Ammon's horn (tissue), 1 donor: ENCODE measurements around the gene SIGLEC8.
A peak's percentile ranks its signal among the peaks of the same experiment; 100 is the strongest.
"Not testable (repeated sequence)": the region's sequence is repeated elsewhere in the genome, so short reads cannot be mapped to it uniquely, and the experiment has no call there.

Experiments
- DNase-seq: peaks from one replicate; pipeline ENCODE4 v3.0.0-alpha.2; 2016; ENCODE audit warnings: low spot score

SIGLEC8 gene

DNA sequence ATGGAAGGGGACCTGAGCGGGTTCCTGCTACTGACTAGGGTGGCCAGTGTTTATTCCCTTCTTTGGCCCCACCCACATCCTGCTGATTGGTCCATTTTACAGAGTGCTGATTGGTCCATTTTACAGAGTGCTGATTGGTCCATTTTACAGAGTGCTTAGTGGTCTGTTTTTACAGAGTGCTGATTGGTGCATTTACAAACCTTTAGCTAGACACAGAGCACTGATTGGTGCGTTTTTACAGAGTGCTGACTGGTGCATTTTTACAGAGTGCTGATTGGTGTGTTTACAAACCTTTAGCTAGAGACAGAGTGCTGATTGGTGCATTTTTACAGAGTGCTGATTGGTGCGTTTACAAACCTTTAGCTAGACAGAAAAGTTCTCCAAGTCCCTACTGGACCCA lies 10.7 kb downstream of the SIGLEC8 start:
- not testable (repeated sequence) for DNase-seq

- no peak for DNase-seq
Observed at GRCh38 chr19:51441410-51442390, 16.6 kb downstream of the SIGLEC8 start.

- no peak for DNase-seq
Observed at GRCh38 chr19:51440846-51441409, 17.3 kb downstream of the SIGLEC8 start.

DNA sequence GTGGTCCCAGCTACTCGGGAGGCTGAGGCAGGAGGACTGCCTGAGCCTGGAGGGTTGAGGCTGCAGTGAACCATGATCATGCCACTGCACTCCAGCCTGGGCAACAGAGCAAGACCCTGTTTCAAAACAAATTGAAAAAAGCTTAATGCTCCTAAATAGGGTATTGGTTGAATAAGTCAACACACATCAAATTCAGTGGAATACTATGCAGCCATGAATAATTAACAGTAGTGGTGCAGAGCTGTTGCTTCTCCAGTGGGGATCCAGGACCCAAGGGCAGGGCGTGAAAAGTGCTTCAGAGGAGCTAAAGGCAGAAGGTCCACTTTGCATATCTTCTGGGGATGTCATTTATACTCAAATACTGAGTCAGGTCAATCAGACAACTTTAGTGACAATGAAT lies 18.2 kb downstream of the SIGLEC8 start:
- DNase-seq: no peak

DNA sequence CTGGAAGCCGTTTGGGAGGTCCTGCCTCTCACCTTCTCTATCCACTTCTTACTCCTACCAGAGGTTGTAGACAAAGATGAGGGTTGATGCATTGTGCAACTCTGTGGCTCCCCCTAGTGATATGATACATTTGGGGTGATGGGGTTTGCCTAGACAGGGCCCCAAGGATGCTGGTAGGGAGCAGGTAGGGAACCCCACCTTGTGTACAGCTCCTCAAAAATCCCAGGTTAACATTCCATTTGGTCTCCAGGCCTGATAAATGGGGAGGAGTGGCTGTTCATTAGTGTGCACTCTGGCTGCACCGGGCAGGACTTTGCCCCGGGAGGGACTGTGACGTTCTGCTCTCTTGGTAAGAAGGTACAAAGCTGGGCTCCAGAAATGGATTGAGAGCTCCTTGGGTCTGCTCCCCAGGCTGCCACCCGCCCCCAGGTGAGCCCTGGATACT lies 19.2 kb downstream of the SIGLEC8 start:
- no peak for DNase-seq

- no peak for DNase-seq
Observed at GRCh38 chr19:51434456-51434855, 23.8 kb downstream of the SIGLEC8 start.

GRCh38 chr19:51433043-51433442 lies 25.2 kb downstream of the SIGLEC8 start:
- no peak for DNase-seq

DNA sequence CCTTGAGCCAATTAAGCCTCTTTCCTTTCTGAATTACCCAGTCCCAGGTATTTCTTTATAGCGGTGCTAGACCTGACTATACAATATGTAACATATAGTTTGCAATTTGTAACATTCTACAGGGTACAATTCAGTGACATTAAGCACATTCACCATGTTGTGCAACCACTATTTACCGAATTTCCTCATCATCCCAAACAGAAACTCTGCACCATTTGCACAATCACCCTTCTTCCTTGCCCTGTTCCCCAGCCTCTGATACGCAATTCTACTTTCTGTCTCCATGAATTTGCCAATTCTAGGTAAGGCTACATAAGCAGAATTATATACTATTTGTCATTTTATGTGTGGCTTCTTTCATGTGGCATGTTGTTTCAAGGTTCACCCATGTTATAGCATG lies 27.1 kb downstream of the SIGLEC8 start:
- DNase-seq: peak; percentile 15

DNA sequence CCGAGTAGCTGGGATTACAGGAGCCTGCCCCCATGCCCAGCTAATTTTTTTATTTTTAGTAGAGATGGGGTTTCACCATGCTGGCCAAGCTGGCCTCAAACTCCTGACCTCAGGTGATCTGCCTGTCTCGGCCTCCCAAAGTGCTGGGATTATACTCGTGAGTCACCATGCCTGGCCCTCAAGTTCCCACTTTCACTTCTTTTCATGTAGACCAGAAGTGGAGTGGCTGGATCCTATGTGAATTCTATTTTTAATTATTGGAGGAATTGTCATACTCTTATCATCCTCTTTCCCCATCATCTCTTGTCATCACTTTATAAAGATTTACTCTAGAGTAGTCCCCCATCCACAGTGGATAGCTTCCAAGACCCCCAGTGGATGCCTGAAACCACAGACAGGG lies 28.0 kb downstream of the SIGLEC8 start:
- no peak for DNase-seq

DNA sequence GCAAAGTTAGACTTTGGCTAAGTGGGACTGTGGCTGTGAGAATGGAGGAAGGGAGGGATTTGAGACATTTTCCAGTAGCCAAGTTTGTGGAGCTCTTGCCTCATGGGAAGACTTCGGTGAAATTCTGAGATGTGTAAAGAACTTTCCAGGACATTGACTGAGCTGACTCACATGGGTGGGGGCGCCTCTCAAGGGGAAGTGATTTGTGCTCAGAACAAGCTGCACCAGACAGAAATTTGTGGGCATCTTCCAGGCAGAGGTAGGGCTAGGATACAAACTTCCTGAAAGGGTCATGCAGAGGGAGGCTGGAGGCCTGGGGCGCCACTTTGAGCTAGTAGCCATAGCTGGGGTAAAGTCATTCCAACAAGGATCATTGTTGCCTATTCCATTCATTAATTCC lies 31.1 kb downstream of the SIGLEC8 start:
- no peak for DNase-seq

DNA sequence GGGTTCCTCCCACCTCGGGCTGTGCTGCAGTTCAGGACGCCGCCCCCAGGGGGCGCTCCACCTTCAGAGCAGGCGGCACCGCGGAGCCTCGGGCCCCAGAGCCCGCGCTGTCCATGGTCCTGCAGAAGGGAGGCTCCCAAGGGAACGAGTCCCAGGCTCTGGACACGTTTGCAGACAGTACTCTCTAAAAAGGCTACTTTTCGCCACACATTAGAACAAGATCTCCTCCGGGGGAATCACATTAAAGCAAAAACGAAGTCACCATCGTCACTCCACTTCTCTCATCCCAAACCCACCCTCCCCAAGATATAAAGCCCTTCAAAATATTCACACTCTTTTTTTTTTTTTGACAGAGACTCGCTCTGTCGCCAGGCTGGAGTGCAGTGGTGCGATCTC lies 36.2 kb downstream of the SIGLEC8 start:
- DNase-seq: peak; percentile 74

GRCh38 chr19:51421229-51422052 lies 36.8 kb downstream of the SIGLEC8 start:
- DNase-seq: no peak

- DNase-seq: not testable (repeated sequence)
Observed at GRCh38 chr19:51420511-51420910, 37.7 kb downstream of the SIGLEC8 start.

- DNase-seq: no peak
Observed at GRCh38 chr19:51418707-51419106, 39.5 kb downstream of the SIGLEC8 start.

GRCh38 chr19:51417810-51418157 lies 40.5 kb downstream of the SIGLEC8 start:
- DNase-seq: no peak

DNA sequence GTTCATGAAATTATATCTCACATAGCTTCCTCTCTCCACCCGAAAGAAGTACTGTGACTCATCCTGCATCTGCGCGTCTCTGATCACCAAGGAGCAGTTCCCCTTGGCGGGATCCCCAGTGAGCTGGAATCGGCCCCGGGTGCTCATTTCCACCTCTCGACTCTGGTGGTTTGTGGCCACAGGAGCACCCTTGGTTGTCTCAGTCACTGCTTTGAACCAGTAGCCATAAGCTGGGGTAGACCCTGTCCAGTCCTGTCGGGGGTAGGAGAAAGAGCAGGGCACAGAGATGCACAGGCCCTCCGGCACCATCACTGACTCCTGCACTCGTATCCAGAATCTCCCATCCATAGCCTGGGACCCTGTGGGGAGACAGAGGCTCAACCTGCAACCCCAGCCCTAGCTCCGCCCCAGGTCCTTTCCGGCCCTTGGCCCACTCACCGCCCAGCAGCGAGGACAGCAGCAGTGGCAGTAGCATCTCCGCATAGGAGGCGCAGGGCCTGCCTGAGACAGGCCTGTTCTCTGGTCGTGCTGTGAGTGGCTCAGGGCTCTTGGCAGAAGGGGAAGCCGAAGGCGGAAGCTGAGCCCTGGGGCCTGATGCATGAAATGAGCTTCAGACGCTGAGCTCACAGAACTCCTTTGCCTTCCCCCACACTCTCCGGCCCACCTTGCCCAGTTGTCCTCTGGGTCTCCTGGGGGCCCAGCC lies 41.0 kb downstream of the SIGLEC8 start, which contains the start of gene SIGLEC10:
Gene SIGLEC10 (minus strand): TSS at position 536 of the 703 bp plus-strand sequence. CDS start 61 bp downstream, at position 475.
- DNase-seq: peak; percentile 75

- not testable (repeated sequence) for DNase-seq
Observed at GRCh38 chr19:51416422-51416821, 41.8 kb downstream of the SIGLEC8 start.

- no peak for DNase-seq
Observed at GRCh38 chr19:51415187-51415586, 43.1 kb downstream of the SIGLEC8 start.

GRCh38 chr19:51410950-51411748 lies 47.1 kb downstream of the SIGLEC8 start:
- DNase-seq: no peak

DNA sequence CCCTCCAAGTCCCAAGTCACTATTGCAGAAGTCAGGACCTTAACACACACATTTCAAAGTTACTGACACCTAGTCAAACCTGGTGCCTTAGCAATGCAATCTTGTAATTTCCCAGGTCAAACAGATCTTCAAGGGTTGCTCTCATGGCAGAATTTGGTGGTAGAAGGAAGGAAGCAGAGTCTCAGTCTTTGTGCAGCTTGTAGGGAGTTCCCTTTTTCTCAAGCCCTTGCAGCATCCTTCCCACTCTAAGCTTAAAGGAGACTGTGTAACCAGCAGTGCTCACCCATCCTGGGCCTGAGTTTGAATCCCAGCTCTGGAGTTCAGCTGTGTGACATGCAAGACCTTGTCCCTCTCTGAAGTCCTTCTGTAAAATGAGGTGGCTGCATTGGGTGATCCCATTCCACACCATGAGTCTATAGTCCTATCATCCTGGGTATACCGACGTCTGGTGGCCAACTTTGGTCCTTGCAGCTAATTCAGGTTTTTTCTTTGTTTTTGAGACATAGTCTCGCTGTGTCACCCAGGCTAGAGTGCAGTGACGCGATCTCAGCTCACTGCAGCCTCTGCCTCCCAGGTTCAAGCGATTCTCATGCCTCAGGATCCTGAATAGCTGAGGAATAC lies 50.6 kb downstream of the SIGLEC8 start:
- DNase-seq: peak; percentile 53
